OCI-LY3 (cell line): Measurements from ENCODE around the gene CRISP3.

Source experiments
- H2AFZ ChIP-seq: fragments of 200-600, 300-600 bp; shearing (Covaris generic); 2 replicates; pipeline ENCODE4 v1.6.0; 2014; ENCODE audit warnings: antibody characterized with exemption, low read depth, low read length
- H3K27ac ChIP-seq: fragments of 200-600, 300-600 bp; sonication (generic); 2 replicates; pipeline ENCODE4 v1.5.1; 2014; ENCODE audit warnings: mild to moderate bottlenecking, low read length, moderate library complexity, mixed read lengths
- H3K27me3 ChIP-seq: fragments of 200-600, 300-600 bp; sonication (generic); 2 replicates; pipeline ENCODE4 v1.6.1; 2014; ENCODE audit warnings: low read depth, low read length, mixed read lengths
- H3K36me3 ChIP-seq: fragments of 200-600, 300-600 bp; sonication (generic); replicated peaks from 2 replicates; pipeline ENCODE3; 2014; ENCODE audit warnings: low read depth, low read length, mixed read lengths
- H3K4me1 ChIP-seq: fragments of 300-600, 200-600 bp; sonication (generic); 2 replicates; pipeline ENCODE4 v1.6.1; 2014; ENCODE audit warnings: low read length, mixed read lengths
- H3K4me2 ChIP-seq: fragments of 200-600, 300-600 bp; sonication (generic); 2 replicates; pipeline ENCODE4 v1.6.1; 2014; ENCODE audit warnings: low read length, mixed read lengths
- H3K4me3 ChIP-seq: fragments of 300-600, 200-600 bp; sonication (generic); 2 replicates; pipeline ENCODE4 v1.5.1; 2014; ENCODE audit warnings: antibody characterized with exemption, mild to moderate bottlenecking, low read length, moderate library complexity
- H3K79me2 ChIP-seq: fragments of 300-600, 200-600 bp; shearing (Covaris generic); 2 replicates; pipeline ENCODE4 v1.6.1; 2014; ENCODE audit warnings: mild to moderate bottlenecking, low read length, mixed read lengths
- H3K9ac ChIP-seq: fragments of 300-600, 200-600 bp; shearing (Covaris generic); 2 replicates; pipeline ENCODE4 v1.6.0; 2014; ENCODE audit warnings: mild to moderate bottlenecking, low read length, moderate library complexity
- H3K9me3 ChIP-seq: fragments of 200-600, 300-600 bp; shearing (Covaris generic); 2 replicates; pipeline ENCODE4 v1.6.1; 2014; ENCODE audit warnings: low read length, mixed read lengths; ENCODE audit not compliant: insufficient read depth
- H4K20me1 ChIP-seq: fragments of 200-600, 300-600 bp; sonication (generic); 2 replicates; pipeline ENCODE4 v1.6.1; 2016; ENCODE audit warnings: low read length, mixed read lengths; ENCODE audit not compliant: insufficient read depth
- CTCF ChIP-seq: fragments of 200-600, 300-600 bp; sonication (generic); IDR thresholded peaks from 2 replicates; pipeline ENCODE4 v1.5.1; 2014; ENCODE audit warnings: antibody characterized with exemption, low read length, low read depth
- EZH2phosphoT487 ChIP-seq: fragments of 200-600 bp; shearing (Covaris generic); IDR thresholded peaks from 2 replicates; pipeline ENCODE4 v1.6.1; 2018; ENCODE audit warnings: antibody characterized with exemption, mixed run types, low read depth

The CRISP3 gene

DNA sequence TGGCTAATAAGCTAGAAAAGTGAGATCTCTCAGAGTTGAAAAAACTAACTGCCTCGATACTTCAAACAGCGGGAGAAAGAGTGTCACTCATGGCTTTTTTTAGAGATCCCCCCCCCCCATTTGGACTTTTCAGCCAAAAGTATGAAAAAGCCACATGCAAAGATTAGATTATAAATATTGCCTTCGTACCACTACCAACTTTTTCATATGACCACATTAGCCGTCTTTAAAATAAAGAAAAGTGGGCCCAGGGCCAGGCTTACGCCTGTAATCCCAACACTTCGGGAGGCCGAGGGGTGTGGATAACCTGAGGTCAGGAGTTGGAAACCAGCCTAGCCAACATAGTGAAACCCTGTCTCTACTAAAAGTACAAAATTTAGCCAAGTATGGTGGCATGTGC is 38.5 kb upstream of the CRISP3 start:
- no peaks in the 10 kb centered on the region for H3K9me3 ChIP-seq
- no peak overlapping the region for H3K9ac ChIP-seq
- H3K27ac ChIP-seq, result no peak overlapping the region
- H3K27me3 ChIP-seq, result no peaks in the 10 kb centered on the region
- H3K4me3 ChIP-seq, result no peak overlapping the region
- H4K20me1 ChIP-seq, result no peaks in the 10 kb centered on the region
- no peak overlapping the region for H3K4me2 ChIP-seq
- H3K4me1 ChIP-seq, result no peaks in the 10 kb centered on the region
- H2AFZ ChIP-seq, result no peak overlapping the region
- H3K79me2 ChIP-seq, result no peaks in the 10 kb centered on the region
- no peaks in the 10 kb centered on the region for H3K36me3 ChIP-seq
- TF ChIP-seq EZH2phosphoT487 (no peak), CTCF (no peak)

DNA sequence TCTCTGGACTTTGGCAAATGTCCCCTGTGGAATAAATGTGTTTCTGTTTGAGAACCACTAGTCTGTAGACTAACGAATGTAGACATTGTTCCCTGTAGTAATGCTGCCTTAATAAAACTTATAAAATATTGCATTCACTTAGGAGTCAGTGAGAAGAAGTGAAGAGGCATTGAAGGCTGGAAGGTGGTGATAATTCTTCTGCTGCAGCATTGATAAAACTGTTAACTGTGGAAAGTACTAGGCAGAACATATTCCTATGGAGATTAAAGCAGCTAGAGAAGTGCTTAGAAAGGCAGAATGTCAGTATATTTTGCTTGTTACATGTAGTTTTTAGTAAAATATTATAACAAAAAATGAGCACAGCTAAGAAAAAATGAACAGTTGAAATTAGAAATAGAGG is 38.1 kb upstream of the CRISP3 start:
- Histone ChIP-seq H3K4me3 (no peak overlapping the region), H4K20me1 (no peaks in the 10 kb centered on the region), H3K4me2 (no peak overlapping the region), H3K79me2 (no peaks in the 10 kb centered on the region), H3K9ac (no peak overlapping the region), H3K9me3 (no peaks in the 10 kb centered on the region), H3K4me1 (no peaks in the 10 kb centered on the region), H2AFZ (no peak overlapping the region), H3K27me3 (no peaks in the 10 kb centered on the region), H3K36me3 (no peaks in the 10 kb centered on the region), H3K27ac (no peak overlapping the region)
- TF ChIP-seq EZH2phosphoT487, result no peak
- TF ChIP-seq CTCF, result no peak

DNA sequence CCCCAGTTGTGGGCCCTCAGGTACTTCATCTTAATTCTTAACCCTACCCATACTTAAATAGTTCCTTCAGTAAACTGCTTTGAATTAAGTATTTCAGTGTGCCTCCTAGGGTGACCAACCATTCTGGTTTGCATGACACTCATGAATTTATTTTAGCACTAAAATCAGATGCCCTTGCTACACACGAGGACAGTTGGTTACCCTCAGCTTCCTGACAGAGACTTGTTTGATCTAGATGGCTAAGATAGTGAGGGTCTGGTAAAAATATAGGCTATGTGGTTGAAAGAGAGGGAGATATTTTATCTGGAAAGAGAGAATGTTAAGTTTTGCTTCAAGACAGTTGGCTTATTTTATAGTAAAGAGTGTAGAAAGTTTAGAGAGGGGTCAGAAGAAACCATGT is 32.3 kb upstream of the CRISP3 start:
- Histone ChIP-seq H2AFZ (no peak overlapping the region), H3K36me3 (no peaks in the 10 kb centered on the region), H3K27ac (no peak overlapping the region), H3K4me2 (no peak overlapping the region), H3K27me3 (no peaks in the 10 kb centered on the region), H3K79me2 (no peaks in the 10 kb centered on the region), H3K9ac (no peak overlapping the region), H4K20me1 (no peaks in the 10 kb centered on the region), H3K9me3 (no peaks in the 10 kb centered on the region), H3K4me3 (no peak overlapping the region), H3K4me1 (no peaks in the 10 kb centered on the region)
- TF ChIP-seq EZH2phosphoT487, result no peak
- no peak for TF ChIP-seq CTCF

DNA sequence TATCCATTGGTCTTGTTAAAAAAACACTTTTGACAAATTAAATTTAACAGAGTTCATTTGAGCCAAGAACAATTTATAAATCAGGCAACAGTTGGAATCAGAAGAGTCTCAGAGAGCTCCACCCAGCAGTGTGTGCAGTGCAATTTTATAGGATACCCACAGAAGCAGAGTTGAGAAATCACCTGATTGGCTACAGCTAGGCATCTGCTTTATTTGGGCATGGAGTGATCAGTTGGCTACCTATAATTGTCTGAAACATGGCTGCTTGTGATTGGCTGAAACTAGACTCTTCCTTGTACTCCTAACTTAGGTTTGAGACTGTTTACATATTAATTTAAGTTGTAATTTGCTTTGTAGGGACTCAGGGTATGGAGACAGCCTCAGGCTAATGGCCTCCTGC is 30.9 kb upstream of the CRISP3 start:
- no peaks in the 10 kb centered on the region for H3K79me2 ChIP-seq

More for the DNA sequence above, 30.9 kb upstream of the CRISP3 start:
- Histone ChIP-seq H3K4me3 (no peak overlapping the region), H3K27me3 (no peaks in the 10 kb centered on the region), H3K9ac (no peak overlapping the region), H2AFZ (no peak overlapping the region), H4K20me1 (no peaks in the 10 kb centered on the region), H3K36me3 (no peaks in the 10 kb centered on the region), H3K27ac (no peak overlapping the region), H3K4me2 (no peak overlapping the region), H3K9me3 (no peaks in the 10 kb centered on the region), H3K4me1 (no peaks in the 10 kb centered on the region)
- no peak for TF ChIP-seq CTCF
- TF ChIP-seq EZH2phosphoT487, result no peak
